GOT3 (cell line): Measurements from ENCODE around the gene MORN4.
"Not testable (repeated sequence)": the region's sequence is repeated elsewhere in the genome, so short reads cannot be mapped to it uniquely, and the experiment has no call there.

Source experiments
- DNase-seq: peaks from one replicate; lab custom pipeline; 2025; ENCODE audit warnings: mixed read lengths; lab: John Stamatoyannopoulos, UW

MORN4 gene

DNA sequence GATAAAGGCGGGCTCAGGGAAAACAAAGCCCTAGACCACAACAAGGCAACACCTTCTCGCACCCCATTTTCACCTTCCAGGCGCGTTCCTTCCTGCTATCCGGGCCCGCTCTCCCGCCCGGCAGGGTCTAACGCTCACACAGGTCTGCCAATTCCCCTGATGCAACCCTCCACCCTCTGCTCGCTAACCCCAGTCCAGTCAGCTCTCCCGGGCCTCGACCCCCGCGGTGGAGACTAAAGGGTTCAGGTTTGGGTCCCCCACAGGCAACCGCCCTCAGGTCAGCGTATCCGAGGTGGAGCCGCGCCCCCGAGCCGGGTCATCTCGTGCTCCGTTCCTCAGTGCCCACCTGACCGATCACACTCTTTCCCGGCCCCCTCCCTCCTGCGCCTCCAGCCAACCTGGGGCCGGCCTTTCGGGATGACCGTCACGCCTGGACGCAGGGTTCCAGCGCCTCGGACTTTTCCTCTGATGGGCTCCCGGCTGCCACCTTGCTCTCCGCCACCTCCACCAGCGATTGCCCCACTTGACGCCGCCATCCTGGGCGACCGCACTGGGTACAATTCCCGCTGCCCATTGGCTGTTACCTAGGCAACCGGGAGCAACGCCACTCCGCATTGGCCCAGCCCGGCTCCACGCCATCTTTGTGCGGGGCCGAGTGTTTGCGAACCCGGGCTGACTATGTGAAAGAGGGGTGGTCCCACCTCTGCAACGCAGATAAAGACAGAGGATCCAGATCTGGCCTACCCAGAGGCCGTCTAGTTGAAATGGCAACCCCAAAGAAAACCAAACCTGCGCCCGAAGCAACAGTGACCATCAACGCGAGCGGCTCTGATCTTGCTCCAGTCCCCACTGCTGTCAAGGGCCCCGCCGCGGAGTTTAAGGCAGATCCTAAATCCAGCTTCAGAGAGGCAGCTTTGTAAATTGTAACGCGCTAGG lies at the start of gene MORN4:
TSS of gene MORN4 (minus strand) at position 552 of the 936 bp plus-strand sequence. CDS start 13,847 bp downstream, outside the sequence.
- DNase-seq = peak; percentile 69

DNA sequence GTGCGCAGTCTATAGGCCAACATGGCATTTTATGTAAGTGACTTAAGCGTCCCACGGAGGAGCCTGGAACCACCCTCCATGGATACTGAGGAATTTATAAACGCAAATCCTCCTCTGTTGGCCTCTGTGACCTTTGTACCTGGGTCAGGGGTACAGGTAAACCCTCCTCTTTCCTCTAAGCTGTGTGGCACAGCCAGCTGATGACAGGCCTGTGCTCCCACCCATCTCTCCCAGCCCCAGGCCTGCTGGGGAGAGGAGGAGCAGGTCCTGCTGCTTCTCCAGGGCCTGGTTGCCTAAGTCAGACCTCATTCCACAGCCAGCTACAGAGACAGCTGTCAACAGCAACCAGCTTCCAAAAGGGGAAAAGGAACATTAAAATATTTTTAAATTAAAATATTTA lies 48.7 kb upstream of the MORN4 start:
- DNase-seq = no peak

- no peak for DNase-seq
Observed at GRCh38 chr10:97679594-97679993, 46.3 kb upstream of the MORN4 start.

- no peak for DNase-seq
Observed at GRCh38 chr10:97676770-97677581, 43.7 kb upstream of the MORN4 start.

DNA sequence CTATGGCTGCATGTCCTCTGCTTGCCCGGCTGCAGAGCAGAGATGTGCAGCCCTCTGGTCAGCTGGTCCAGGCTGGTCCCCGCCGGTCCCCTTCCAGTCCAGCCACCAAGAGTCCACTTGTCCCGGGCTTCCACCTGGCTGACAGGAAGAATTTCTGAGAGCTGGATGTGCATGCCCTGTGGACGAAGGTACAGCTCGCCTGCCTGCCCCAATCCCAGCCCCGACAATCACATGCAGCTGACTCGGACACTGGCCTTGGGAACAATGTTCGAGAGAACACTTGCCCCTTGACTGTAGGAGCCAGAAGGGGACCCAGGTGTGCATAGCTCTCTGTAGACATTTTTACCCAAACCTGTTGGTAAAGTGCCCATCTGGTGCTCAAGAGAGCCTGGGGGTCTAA lies 41.9 kb upstream of the MORN4 start:
- DNase-seq = no peak

GRCh38 chr10:97673736-97674525 lies 40.6 kb upstream of the MORN4 start:
- no peak for DNase-seq

- DNase-seq = no peak
Observed at GRCh38 chr10:97669571-97669970, 36.3 kb upstream of the MORN4 start.

DNA sequence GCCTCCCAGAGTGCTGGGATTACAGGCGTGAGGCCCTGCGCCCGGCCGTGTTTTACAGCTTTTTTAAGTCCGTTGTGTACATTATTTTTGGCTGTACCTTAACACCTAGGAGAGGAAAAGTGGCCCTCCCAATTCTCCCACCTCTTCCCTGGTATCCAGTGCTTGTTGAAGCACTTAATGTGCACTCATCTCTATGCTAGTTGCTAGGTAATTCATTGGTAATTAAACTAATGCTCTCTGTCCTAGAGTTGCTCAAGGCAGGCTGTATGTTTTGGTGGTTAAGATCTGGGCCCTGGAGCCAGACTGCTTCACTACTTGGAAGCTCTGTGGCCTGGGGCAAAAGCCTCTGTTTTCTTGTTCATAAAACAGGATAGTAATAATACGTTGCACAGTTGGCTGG lies 34.2 kb upstream of the MORN4 start:
- DNase-seq = no peak

DNA sequence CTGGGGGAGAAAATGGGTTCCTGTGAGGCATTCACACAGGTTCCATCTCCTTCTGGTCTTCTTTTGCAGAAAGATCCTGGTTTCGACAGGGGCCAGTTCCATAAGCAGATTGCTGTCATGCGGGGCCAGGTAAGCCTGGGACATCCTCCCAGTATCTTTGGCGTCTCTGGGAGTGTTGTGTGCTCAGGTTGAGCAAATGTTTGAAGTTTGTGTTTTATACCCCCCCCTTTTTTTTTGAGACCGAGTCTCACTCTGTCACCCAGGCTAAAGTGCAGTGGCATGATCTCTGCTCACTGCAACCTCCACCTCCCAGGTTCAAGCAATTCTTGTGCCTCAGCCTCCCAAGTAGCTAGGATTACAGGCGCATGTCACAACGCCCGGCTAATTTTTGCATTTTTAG lies 33.7 kb upstream of the MORN4 start:
- DNase-seq = no peak

- no peak for DNase-seq
Observed at GRCh38 chr10:97664282-97664850, 31.1 kb upstream of the MORN4 start.

DNA sequence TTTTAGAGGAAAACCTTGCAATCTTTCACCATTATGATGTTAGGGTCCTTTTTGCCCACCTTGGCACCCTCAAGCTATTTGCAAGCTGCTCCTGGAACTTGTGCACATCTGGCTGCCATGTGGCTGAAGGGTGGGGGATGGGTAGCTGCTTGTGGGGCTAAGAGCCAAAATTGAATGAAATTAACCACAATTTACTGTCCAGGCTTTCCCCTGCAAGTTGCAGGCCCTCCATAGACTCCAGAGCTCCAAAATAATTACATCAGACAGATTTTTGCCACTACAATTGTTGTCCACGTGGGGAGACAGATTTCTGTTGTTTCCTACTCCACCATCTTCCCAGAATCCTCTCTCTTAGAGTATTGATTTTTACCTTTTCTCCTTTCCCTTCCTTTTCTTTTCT lies 26.3 kb upstream of the MORN4 start:
- no peak for DNase-seq

DNA sequence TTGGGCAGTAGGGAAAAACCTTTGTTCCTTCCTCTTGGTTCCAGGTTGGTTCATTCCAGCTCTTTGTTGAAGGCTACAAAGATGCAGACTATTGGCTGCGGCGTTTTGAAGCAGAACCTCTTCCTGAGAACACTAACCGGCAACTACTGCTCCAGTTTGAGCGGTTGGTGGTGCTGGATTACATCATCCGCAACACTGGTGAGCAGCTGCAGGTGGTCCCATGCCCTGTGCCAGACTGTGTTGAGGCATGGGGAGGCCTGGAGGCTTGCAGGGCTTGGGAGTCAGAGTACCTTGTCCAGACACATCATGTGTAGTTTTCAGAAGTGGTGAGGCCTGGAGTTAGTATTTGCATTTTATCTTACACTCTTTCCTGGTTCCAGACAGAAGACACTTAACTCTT lies 23.5 kb upstream of the MORN4 start:
- no peak for DNase-seq

GRCh38 chr10:97651773-97652172 lies 18.5 kb upstream of the MORN4 start:
- DNase-seq = no peak

DNA sequence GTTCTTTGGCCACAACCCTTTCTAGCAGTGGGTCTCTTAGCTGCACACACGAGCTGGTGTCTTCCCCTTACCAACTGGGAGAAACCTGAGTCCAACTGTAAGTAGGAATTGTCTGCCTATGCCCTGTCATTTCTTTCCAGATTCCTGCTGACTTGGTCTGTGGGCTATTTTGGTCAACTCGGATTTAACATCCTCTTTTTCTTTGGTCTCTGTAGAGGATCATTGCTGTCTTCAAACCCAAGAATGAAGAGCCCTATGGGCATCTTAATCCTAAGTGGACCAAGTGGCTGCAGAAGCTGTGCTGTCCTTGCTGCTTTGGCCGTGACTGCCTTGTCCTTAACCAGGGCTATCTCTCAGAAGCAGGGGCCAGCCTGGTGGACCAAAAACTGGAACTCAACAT lies 17.4 kb upstream of the MORN4 start:
- DNase-seq = no peak

GRCh38 chr10:97649405-97649750 lies 16.1 kb upstream of the MORN4 start:
- DNase-seq = not testable (repeated sequence)

GRCh38 chr10:97648562-97649404 lies 15.5 kb upstream of the MORN4 start:
- no peak for DNase-seq

- no peak for DNase-seq
Observed at GRCh38 chr10:97647556-97647955, 14.3 kb upstream of the MORN4 start.

DNA sequence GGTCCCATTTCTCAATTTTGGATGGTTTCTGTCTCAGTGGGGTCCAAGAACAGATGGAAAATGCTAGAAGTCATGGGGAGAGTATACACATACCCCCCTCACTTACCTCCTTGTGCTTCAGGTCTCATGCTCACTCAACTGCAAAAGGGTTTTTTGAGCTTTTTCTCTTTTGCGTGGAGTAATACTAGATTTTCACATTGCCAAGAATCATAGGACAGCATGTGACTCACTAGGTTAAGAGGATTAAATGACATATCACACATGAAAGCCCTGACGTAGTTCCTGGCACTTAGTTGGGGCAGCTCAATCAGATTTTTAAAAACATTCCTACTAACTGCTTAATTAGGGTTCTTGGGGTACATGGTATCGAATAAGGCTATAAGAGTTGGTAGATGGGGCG lies 11.6 kb upstream of the MORN4 start:
- DNase-seq = no peak

GRCh38 chr10:97643441-97643985 lies 10.2 kb upstream of the MORN4 start:
- DNase-seq = no peak

DNA sequence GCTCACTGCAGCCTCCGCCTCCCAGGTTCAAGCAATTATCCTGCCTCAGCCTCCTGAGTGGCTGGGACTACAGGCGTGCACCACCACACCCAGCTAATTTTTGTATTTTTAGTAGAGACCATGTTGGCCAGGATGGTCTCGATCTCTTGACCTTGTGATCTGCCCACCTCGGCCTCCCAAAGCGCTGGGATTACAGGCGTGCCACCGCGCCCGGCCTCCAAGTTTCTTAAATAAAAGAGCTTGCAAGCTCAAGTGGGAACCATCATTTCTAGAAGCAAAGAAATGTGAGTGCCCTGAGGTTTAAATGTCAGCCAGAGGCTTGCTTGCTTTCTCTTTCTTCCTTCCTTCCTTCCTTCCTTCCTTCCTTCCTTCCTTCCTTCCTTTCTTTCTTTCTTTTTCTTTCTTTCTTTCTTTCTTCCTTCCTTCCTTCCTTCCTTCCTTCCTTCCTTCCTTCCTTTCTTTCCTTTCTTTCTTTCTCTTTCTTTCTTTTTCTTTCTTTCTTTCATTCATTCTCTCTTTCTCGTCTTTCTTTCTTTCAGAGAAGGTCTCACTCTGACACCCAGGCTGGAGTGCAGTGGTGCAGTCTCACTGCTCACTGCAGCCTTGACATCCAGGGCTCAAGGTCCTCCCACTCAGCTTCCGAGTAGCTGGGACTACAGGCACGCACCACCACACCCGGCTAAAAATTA lies 9.3 kb upstream of the MORN4 start:
- DNase-seq = not testable (repeated sequence)
